NCI-H510A (cell line): ENCODE measurements around the gene GRM6.

Source experiments
- DNase-seq: peaks from one replicate; lab custom pipeline; 2025; lab: John Stamatoyannopoulos, UW

The GRM6 gene

DNA sequence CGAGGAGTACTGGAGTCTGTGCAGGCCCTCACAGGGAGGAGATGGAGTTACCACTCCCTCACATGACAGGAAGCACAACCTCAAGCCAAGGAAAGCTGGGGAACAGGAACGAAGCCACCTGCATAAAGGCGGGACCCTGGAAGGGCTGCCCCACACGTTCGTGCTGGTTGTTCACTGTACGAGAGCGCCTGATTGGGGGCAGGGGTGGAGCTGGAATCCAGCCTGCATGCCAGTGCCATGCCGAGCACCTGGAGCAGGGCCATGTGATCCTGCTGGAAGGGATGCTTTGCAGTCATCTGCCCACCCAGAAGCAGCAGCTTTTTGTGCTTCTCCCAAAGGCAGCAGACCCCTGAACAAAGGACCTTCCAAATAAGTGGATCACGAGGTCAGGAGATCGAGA is 11.4 kb downstream of the GRM6 start:
- DNase-seq: no peak

- no peak for DNase-seq
Measured at GRCh38 chr5:178982941-178983340, 12.2 kb downstream of the GRM6 start.

- DNase-seq: no peak
Measured at GRCh38 chr5:178981381-178981780, 13.7 kb downstream of the GRM6 start.

- no peak for DNase-seq
Measured at GRCh38 chr5:178965465-178966055, 29.6 kb downstream of the GRM6 start.

- DNase-seq: no peak
Measured at GRCh38 chr5:178941361-178941760, 53.8 kb downstream of the GRM6 start.

DNA sequence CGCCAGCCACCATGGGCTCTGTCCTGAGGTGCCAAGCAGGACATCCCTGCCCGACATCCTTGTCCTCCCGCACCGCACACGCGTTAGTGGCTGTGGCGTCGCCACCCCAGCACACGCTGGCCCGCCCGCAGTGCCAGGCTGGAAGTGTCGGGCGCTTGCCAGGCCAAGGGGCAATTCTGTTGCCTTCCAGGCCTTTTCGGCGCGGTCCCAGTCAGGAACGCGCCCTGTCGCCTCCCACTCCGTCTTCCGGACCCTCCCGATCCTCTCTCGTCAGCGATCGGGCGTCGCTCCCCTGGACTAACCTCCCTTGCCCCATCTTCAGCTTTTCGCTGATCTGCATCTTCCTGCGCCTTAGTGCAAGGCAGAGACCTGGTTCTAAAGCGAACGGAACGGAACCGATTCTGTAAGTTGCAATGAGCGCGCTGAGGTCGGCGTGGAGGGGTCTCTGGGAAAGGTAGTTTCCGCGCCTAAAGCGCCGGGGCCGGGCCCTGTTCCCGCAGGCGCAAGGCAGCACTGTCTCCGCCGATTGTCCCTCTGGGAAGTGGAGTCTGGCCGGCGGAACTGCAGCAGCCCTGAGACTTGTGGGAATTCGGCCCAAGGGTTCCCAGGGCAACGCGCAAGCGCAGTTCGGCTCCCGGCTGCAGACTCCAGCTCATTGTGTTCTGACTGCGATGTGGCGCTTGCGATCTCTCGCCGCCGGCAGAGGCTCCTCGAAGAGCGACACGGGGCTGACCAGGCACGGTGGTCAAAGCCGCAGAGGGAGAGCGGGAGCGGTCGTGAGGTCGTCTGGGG is 54.4 kb downstream of the GRM6 start, which contains the start of gene ZNF454:
TSS of gene ZNF454 (plus strand) at position 630 of the 792 bp plus-strand sequence. CDS start 1,594 bp downstream, outside the sequence.
- DNase-seq: no peak

GRCh38 chr5:178931846-178932760 is 63.0 kb downstream of the GRM6 start:
- no peak for DNase-seq
